ENCODE data around the gene CRTC1.

The CRTC1 gene

DNA sequence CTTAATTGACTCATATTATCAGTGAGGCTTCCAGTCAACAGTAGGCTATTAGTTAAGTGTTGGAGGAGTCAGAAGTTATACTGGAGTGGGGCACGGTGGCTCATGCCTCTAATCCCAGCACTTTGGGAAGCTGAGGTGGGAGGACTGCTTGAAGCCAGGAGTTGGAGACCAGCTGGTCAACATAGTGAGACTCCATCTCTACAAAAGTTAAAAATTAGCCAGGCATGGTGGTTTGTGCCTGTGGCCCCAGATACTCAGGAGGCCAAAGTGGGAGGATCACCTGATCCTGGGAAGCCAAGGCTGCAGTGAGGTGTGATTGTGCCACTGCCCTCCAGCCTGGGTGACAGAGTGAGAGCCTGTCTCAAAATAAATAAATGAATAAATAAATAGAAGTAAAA lies 54.5 kb downstream of the CRTC1 start:
- no peak for DNase-seq (ENCODE audit: extremely low read depth, low read depth)
- TF ChIP-seq, protein P1, sequence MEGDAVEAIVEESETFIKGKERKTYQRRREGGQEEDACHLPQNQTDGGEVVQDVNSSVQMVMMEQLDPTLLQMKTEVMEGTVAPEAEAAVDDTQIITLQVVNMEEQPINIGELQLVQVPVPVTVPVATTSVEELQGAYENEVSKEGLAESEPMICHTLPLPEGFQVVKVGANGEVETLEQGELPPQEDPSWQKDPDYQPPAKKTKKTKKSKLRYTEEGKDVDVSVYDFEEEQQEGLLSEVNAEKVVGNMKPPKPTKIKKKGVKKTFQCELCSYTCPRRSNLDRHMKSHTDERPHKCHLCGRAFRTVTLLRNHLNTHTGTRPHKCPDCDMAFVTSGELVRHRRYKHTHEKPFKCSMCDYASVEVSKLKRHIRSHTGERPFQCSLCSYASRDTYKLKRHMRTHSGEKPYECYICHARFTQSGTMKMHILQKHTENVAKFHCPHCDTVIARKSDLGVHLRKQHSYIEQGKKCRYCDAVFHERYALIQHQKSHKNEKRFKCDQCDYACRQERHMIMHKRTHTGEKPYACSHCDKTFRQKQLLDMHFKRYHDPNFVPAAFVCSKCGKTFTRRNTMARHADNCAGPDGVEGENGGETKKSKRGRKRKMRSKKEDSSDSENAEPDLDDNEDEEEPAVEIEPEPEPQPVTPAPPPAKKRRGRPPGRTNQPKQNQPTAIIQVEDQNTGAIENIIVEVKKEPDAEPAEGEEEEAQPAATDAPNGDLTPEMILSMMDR (IDR thresholded peaks at IDR 0.05; ENCODE audit: low read depth, low read length, missing control alignments): no peak
- no peak overlapping the region for H3K4me3 ChIP-seq (replicated peaks; ENCODE audit: low read depth, low read length)

DNA sequence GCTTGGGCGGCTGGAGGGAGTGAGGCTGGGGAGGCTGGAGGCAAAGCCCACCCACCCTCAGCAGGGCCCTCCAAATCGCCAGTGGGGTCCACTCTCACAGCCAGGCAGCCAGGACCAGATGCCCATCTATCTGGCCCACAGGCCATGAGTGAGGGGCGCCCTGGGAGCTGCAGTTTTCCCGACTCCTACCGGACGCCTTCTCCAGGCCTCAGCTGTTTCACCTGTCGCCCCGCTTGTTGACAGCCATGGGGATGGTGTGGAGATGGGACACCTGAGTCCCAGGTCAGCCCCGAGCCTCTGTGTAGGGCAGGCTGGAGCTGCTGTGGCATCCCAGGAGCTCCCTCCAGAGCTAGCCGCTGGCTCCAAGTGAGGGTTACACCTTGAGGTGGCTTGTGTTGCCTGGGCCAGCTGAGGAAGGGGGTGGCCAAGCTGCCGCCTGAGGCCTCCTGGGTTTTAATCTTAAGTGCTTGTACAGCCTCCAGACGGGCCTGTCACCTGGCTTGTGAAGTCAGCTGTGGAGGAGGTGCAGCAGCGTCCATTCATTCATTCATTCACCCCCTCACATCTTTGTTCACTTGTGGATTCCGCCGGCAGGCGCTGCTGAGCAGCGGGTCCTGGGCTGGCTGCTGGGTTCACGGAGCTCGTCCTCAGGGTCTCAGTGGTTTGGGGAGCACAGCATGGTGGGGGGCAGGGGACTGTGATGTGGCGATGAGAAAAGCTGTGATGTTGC lies 55.6 kb downstream of the CRTC1 start:
- TF ChIP-seq, protein P1 (IDR thresholded peaks at IDR 0.05; ENCODE audit: low read depth, low read length, missing control alignments): no peak
- H3K4me3 ChIP-seq (replicated peaks; ENCODE audit: low read depth, low read length): no peak overlapping the region
- no peak for DNase-seq (ENCODE audit: extremely low read depth, low read depth)

DNA sequence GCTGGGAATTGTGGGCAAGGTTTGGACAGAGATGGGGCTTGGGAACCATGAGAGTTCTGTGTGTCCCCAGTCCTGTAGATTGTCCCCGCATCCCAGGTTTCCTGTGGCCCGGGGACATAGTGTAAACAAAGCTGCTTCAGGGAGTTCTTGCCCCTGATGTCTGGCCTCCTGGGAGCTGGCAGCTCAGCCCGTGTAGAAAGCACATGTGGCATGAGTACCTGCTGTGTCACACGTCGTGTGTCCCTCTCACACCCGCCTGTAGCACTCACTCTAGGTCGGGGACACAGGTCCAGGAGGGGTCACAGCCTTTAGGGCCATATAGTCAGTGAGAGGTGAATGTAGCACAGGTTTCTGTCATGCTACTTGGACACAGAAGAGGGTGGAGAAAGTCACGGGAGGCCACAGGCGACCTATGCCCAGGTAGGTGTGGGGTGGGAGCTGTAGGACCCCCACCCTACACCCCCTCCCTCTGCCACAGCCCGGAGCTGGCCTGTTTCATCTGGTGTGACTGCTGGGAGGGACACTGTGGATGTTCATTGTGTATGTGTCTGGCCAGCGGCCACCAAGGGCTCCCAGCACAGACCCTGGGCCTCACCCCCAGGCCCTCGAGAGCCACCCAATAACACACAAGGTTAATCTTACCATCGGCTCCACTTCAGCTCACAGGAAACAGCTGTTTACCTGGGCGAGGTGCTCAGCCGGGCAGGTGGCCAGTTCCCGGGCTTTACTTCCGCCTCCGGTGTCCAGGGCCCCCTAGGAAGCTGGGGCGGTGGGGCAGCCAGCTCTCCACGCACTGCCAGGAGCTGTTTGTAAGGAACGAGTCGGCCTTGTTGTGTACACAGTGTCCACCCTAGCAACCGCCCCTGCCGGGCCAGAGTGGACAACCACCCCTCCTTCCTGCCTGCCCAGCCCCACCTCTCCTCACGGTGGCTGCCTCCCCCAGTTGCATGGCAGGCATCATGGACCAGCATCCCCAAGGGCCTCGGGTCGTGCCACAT lies 57.9 kb downstream of the CRTC1 start:
- no peak for DNase-seq (ENCODE audit: extremely low read depth, low read depth)

DNA sequence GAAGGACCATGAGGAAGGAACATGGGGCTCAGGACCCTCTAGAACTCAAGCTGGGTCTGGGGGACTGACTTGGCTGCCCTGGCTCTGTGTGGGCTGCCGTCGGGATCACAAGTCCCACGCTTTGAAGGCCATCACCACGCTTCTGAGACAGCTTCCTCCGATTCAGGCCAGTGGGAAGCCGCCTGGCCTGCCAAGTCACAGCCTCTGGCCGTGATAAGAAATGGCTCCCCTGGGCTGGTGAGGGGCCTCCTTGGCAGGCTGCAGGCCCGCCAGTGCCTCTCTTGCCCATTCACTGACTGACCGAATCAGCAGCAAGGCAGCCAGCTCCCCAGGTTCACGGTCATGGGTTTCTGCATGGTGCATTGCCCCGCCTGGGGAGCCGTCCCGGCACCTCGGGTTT lies 58.8 kb downstream of the CRTC1 start:
- no peak overlapping the region for H3K4me3 ChIP-seq (replicated peaks; ENCODE audit: low read depth, low read length)
- no peak for DNase-seq (ENCODE audit: extremely low read depth, low read depth)
- TF ChIP-seq, protein P1 (IDR thresholded peaks at IDR 0.05; ENCODE audit: low read depth, low read length, missing control alignments): no peak

More for the DNA sequence above, 57.9 kb downstream of the CRTC1 start:
- TF ChIP-seq, protein P1 (IDR thresholded peaks at IDR 0.05; ENCODE audit: low read depth, low read length, missing control alignments): no peak
- H3K4me3 ChIP-seq (replicated peaks; ENCODE audit: low read depth, low read length): no peak overlapping the region

DNA sequence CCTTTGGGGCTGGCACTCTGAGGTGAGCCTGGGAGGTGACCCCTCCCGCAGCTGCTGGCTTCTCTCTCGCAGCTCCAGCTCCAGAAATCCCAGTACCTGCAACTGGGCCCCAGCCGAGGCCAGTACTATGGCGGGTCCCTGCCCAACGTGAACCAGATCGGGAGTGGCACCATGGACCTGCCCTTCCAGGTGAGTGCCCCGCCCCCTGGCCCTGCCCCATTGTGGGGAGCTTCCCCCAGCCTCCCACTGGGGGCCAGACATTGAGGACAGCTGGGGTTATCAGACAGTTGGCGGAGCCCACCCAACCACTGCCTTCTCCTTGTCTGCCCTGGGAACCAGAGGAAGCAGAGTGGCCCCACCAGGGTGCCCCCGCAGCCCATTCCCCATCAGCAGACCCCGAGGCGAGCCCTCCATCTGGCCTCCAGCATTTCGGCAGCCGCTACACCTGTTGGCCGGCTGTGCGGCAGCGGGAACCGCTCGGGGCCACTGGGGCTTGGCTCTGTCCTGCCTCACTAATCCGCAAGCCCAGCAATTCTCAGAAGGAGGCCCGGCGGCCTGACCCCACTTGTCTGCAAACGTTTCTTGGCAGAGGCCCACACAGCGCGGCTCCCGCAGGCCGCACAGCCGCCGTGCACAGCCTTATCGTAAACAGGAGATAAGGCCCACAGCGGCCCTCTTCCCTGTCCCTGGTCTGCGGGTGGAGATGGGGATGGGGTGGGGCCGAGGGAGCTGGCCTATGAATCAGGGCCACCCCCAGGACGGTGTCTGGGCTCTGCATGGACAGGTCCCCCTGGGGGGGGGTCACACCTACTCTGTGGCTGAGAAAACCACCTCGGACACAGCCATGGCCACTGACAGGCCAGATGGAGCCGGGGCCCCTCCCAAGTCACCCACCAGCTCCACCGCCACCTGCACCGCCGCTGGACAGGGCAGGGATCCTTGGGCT lies 59.6 kb downstream of the CRTC1 start:
- H3K4me3 ChIP-seq (replicated peaks; ENCODE audit: low read depth, low read length): no peak overlapping the region
- no peak for DNase-seq (ENCODE audit: extremely low read depth, low read depth)
- TF ChIP-seq, protein P1 (IDR thresholded peaks at IDR 0.05; ENCODE audit: low read depth, low read length, missing control alignments): no peak

DNA sequence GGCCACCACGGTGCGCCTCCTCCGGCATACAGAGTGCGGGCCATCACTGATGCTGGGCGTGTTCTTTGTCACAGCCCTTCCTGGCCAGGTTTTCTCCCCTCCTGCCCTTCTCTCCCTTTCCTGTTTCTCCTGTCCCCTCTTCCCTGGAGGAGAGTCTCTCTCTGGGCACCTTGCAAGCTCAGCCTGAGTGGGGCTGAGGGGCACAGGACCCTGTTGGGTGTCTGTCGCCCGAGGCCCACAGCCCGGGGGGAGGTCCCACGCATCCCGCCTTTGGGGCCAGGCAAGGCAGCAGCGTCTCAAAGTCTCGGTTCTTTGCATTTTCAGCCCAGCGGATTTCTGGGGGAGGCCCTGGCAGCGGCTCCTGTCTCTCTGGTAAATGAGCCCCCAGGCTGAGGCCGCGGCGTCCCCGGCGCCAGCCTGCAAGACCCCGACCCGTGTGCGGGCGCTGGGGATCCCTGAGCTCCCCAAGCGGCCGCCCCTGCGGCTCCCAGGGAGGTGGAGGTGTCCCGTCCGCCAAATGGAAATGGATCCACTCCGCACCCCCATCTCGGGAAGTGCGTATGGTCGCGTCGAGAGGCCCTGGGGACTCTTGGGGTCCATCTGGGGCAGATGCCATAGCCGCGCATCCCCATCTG lies 60.4 kb downstream of the CRTC1 start:
- no peak overlapping the region for H3K4me3 ChIP-seq (replicated peaks; ENCODE audit: low read depth, low read length)
- TF ChIP-seq, protein P1 (IDR thresholded peaks at IDR 0.05; ENCODE audit: low read depth, low read length, missing control alignments): no peak
- DNase-seq (ENCODE audit: extremely low read depth, low read depth): no peak

Data from HFF-Myc (cell line).